Right lobe of liver (tissue), 4 donors: ENCODE measurements around the gene SS18.

Source experiments
- POLR2A ChIP-seq: fragments of 450-650 bp; IDR thresholded peaks from one replicate; pipeline ENCODE4 v1.6.1; 2017; ENCODE audit warnings: antibody characterized with exemption, mild to moderate bottlenecking
- TF ChIP-seq, protein P1 (sequence below), 4 donors: fragments of 200-600 bp in 3 of 4; fragments of 450-650 bp in 1 of 4; IDR thresholded peaks; one replicate each; pipeline versions ENCODE4 v1.5.1 to v1.8.0; 2016 to 2022; ENCODE audit warnings: antibody characterized with exemption in 4 of 4, mild to moderate bottlenecking in 2 of 4
- donor health status: DM: no; HTN: no; CAD: no.
- donor health status: DM: no; HTN: no; CAD: no.
- donor health status: DM: no; HTN: yes; CAD: no.

DNA sequence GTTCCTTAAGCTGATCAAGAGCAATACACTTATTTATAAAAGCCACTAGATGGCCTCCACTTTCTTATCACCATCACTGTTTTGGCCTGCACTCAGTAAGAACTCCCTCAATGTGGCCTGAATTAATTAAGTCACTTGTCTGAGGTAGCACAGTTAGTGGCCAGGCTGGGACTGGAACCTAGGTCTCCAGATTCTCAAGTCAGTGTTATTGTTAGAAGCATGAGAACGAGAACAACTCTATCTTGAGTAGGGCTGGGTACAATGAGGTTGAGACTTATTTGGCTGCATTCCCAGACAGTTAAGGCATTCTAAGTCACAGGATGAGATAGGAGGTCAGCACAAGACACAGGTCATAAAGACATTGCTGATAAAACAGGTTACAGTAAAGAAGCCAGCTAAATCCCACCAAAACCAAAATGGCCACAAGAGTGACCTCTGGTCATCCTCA lies 115.8 kb downstream of the SS18 start:
- TF ChIP-seq, protein P1, sequence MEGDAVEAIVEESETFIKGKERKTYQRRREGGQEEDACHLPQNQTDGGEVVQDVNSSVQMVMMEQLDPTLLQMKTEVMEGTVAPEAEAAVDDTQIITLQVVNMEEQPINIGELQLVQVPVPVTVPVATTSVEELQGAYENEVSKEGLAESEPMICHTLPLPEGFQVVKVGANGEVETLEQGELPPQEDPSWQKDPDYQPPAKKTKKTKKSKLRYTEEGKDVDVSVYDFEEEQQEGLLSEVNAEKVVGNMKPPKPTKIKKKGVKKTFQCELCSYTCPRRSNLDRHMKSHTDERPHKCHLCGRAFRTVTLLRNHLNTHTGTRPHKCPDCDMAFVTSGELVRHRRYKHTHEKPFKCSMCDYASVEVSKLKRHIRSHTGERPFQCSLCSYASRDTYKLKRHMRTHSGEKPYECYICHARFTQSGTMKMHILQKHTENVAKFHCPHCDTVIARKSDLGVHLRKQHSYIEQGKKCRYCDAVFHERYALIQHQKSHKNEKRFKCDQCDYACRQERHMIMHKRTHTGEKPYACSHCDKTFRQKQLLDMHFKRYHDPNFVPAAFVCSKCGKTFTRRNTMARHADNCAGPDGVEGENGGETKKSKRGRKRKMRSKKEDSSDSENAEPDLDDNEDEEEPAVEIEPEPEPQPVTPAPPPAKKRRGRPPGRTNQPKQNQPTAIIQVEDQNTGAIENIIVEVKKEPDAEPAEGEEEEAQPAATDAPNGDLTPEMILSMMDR (IDR thresholded peaks at IDR 0.05) = no peak
- no peak for TF ChIP-seq POLR2A
